CD4-positive, alpha-beta T cell treated with Interleukin-6 for 4 hours (primary cell): Measurements from ENCODE around the gene HS2ST1.
"Not testable (repeated sequence)": the region's sequence is repeated elsewhere in the genome, so short reads cannot be mapped to it uniquely, and the experiment has no call there.

ENCODE experiments used
- DNase-seq: peaks from one replicate; pipeline ENCODE4 v3.0.0-alpha.2; 2020; ENCODE audit warnings: mixed read lengths

Gene HS2ST1

GRCh38 chr1:86975993-86976550, 61.6 kb downstream of the HS2ST1 start:
- DNase-seq = no peak

- no peak for DNase-seq
Measured at GRCh38 chr1:86976664-86977063, 62.2 kb downstream of the HS2ST1 start.

- no peak for DNase-seq
Measured at GRCh38 chr1:86981482-86982213, 67.2 kb downstream of the HS2ST1 start.

- not testable (repeated sequence) for DNase-seq
Measured at GRCh38 chr1:86983677-86984076, 69.2 kb downstream of the HS2ST1 start.

GRCh38 chr1:86987446-86987845, 73.0 kb downstream of the HS2ST1 start:
- no peak for DNase-seq

GRCh38 chr1:86988835-86989234, 74.4 kb downstream of the HS2ST1 start:
- DNase-seq = no peak

- not testable (repeated sequence) for DNase-seq
Measured at GRCh38 chr1:86989690-86990089, 75.3 kb downstream of the HS2ST1 start.

- DNase-seq = no peak
Measured at GRCh38 chr1:86990826-86991225, 76.4 kb downstream of the HS2ST1 start.

GRCh38 chr1:86991549-86992186, 77.2 kb downstream of the HS2ST1 start:
- no peak for DNase-seq

- DNase-seq = no peak
Measured at GRCh38 chr1:86992861-86993260, 78.4 kb downstream of the HS2ST1 start.

- no peak for DNase-seq
Measured at GRCh38 chr1:86993269-86993985, 79.0 kb downstream of the HS2ST1 start.

GRCh38 chr1:86994061-86994460, 79.6 kb downstream of the HS2ST1 start:
- no peak for DNase-seq

- DNase-seq = no peak
Measured at GRCh38 chr1:86997538-86997937, 83.1 kb downstream of the HS2ST1 start.

- no peak for DNase-seq
Measured at GRCh38 chr1:86998280-86998679, 83.8 kb downstream of the HS2ST1 start.

- no peak for DNase-seq
Measured at GRCh38 chr1:86998727-86999126, 84.3 kb downstream of the HS2ST1 start.

GRCh38 chr1:87000460-87000859, 86.0 kb downstream of the HS2ST1 start:
- DNase-seq = no peak

- DNase-seq = no peak
Measured at GRCh38 chr1:87004857-87005256, 90.4 kb downstream of the HS2ST1 start.

- no peak for DNase-seq
Measured at GRCh38 chr1:87007323-87007722, 92.9 kb downstream of the HS2ST1 start.

GRCh38 chr1:87013385-87013784, 99.0 kb downstream of the HS2ST1 start:
- DNase-seq = not testable (repeated sequence)

GRCh38 chr1:87017998-87018672, 103.7 kb downstream of the HS2ST1 start:
- DNase-seq = no peak

GRCh38 chr1:87023326-87023725, 108.9 kb downstream of the HS2ST1 start:
- no peak for DNase-seq

GRCh38 chr1:87024936-87025540, 110.6 kb downstream of the HS2ST1 start:
- no peak for DNase-seq

GRCh38 chr1:87027561-87027960, 113.1 kb downstream of the HS2ST1 start:
- DNase-seq = not testable (repeated sequence)
